Forelimb muscle (tissue), 1 donor: Measurements from ENCODE around the gene KIAA0232. TPM values are rescaled to one million over a fixed set of nuclear protein-coding genes. Genes with fewer than 3 reads are reported as not detected.
"Not testable (repeated sequence)": the region's sequence is repeated elsewhere in the genome, so short reads cannot be mapped to it uniquely, and the experiment has no call there.

ENCODE experiments used
- DNase-seq: peaks from one replicate; pipeline ENCODE4 v3.0.0-alpha.2; 2013; ENCODE audit warnings: low read depth
- polyA plus RNA-seq: library from polyadenylated mRNA; unstranded; fragments of 120-200 nt; gene quantifications from one replicate; pipeline ENCODE4 v1.2.1, GENCODE V29; 2013; ENCODE audit not compliant: insufficient read length

Gene KIAA0232
- polyA plus RNA-seq, 1 donor: 21.3 TPM

GRCh38 chr4:6884341-6884870, 101.9 kb downstream of the KIAA0232 start:
- DNase-seq: no peak

GRCh38 chr4:6885953-6886557, 103.5 kb downstream of the KIAA0232 start:
- no peak for DNase-seq

- DNase-seq: no peak
These were observed 104.4 kb downstream of the KIAA0232 start for GRCh38 chr4:6886886-6887285.

- DNase-seq: no peak
These were observed 105.3 kb downstream of the KIAA0232 start for GRCh38 chr4:6887591-6888371.

- no peak for DNase-seq
These were observed 106.1 kb downstream of the KIAA0232 start for GRCh38 chr4:6888506-6889071.

GRCh38 chr4:6889101-6889735, 106.7 kb downstream of the KIAA0232 start:
- DNase-seq: no peak

- no peak for DNase-seq
These were observed 107.3 kb downstream of the KIAA0232 start for GRCh38 chr4:6889736-6890324.

GRCh38 chr4:6890358-6890757, 107.8 kb downstream of the KIAA0232 start:
- DNase-seq: no peak

- not testable (repeated sequence) for DNase-seq
These were observed 108.4 kb downstream of the KIAA0232 start for GRCh38 chr4:6890971-6891370.

GRCh38 chr4:6891436-6892170, 109.1 kb downstream of the KIAA0232 start:
- no peak for DNase-seq

- DNase-seq: no peak
These were observed 109.8 kb downstream of the KIAA0232 start for GRCh38 chr4:6892190-6892908.

GRCh38 chr4:6892909-6893202, 110.3 kb downstream of the KIAA0232 start:
- DNase-seq: no peak

GRCh38 chr4:6893449-6894085, 111.0 kb downstream of the KIAA0232 start:
- no peak for DNase-seq

GRCh38 chr4:6894086-6894478, 111.6 kb downstream of the KIAA0232 start:
- DNase-seq: no peak

- no peak for DNase-seq
These were observed 112.3 kb downstream of the KIAA0232 start for GRCh38 chr4:6894528-6895498.

- no peak for DNase-seq
These were observed 113.5 kb downstream of the KIAA0232 start for GRCh38 chr4:6896035-6896434.

- DNase-seq: no peak
These were observed 116.2 kb downstream of the KIAA0232 start for GRCh38 chr4:6898763-6899162.

- DNase-seq: no peak
These were observed 117.8 kb downstream of the KIAA0232 start for GRCh38 chr4:6900181-6900812.

- no peak for DNase-seq
These were observed 118.4 kb downstream of the KIAA0232 start for GRCh38 chr4:6900956-6901355.
